B cell (primary cell): ENCODE measurements around the gene NDUFAF2. TPM values are rescaled to one million over a fixed set of nuclear protein-coding genes. Genes with fewer than 3 reads are reported as not detected.

Experiments
- ATAC-seq: fragments of 200-7000 bp; cut with Tn5 transposase; one replicate; pipeline ENCODE4 v1.10.0; 2021; ENCODE audit warnings: low read depth, mild to moderate bottlenecking, moderate number of reproducible peaks, moderate library complexity
- CTCF ChIA-PET: fragments of 350-600 bp; sonication (Branson Sonifier 250); formaldehyde crosslinking; loops from one replicate; lab custom pipeline; 2021; ENCODE audit warnings: antibody characterized with exemption, inconsistent platforms; lab: Charles Lee
- POLR2A ChIA-PET: fragments of 350-600 bp; sonication (Branson Sonifier 250); formaldehyde crosslinking; loops from one replicate; lab custom pipeline; 2021; ENCODE audit warnings: antibody characterized with exemption; lab: Charles Lee
- DNase-seq: peaks from one replicate; pipeline ENCODE4 v3.0.0; 2013
- H2AFZ ChIP-seq: 2 replicates; pipeline ENCODE4 v1.6.1; 2012; ENCODE audit warnings: mild to moderate bottlenecking, low read depth, low read length; ENCODE audit not compliant: insufficient read depth, poor library complexity, severe bottlenecking
- H3K27ac ChIP-seq, 2 donors: 1 replicate in 1 of 2; 2 replicates in 1 of 2; pipeline ENCODE4 v1.5.1; 2012 to 2013; ENCODE audit warnings: low read length in 2 of 2, mild to moderate bottlenecking in 2 of 2, moderate library complexity in 1 of 2
- H3K27me3 ChIP-seq, 4 experiments: fragments of 200-600 bp in 1 of 4; sonication (generic) in 1 of 4; replicated peaks in 1 of 4; 1 replicate in 2 of 4; 2 replicates in 2 of 4; pipeline versions ENCODE4 v1.6.1 to v1.7.0; 2013 to 2016; ENCODE audit warnings: low read length in 3 of 4, mild to moderate bottlenecking in 2 of 4, mixed read lengths in 1 of 4, moderate library complexity in 1 of 4; ENCODE audit not compliant: insufficient read depth in 4 of 4, control insufficient read depth in 3 of 4; ENCODE audit errors: control extremely low read depth in 1 of 4
- H3K36me3 ChIP-seq, 2 experiments: replicated peaks in 1 of 2; 1 replicate in 1 of 2; 2 replicates in 1 of 2; pipeline versions ENCODE4 v1.6.1 to v1.7.1; 2013; ENCODE audit warnings: low read length in 1 of 2; ENCODE audit not compliant: insufficient read depth in 2 of 2, control insufficient read depth in 1 of 2; ENCODE audit errors: control extremely low read depth in 1 of 2, extremely low read depth in 1 of 2
- H3K4me1 ChIP-seq, 2 donors: fragments of 200-600 bp in 1 of 2; sonication (generic) in 1 of 2; 1 replicate in 1 of 2; 2 replicates in 1 of 2; pipeline versions ENCODE4 v1.5.1 to v1.6.1; 2013 to 2017; ENCODE audit warnings: low read length in 2 of 2; ENCODE audit not compliant: control insufficient read depth in 2 of 2, insufficient read depth in 2 of 2
- H3K4me2 ChIP-seq: replicated peaks from 2 replicates; pipeline ENCODE3; 2012; ENCODE audit warnings: mild to moderate bottlenecking, low read depth, low read length; ENCODE audit not compliant: poor library complexity, severe bottlenecking
- H3K4me3 ChIP-seq, 5 experiments: fragments of 200-600 bp in 1 of 5; sonication (generic) in 1 of 5; 1 replicate in 3 of 5; 2 replicates in 2 of 5; pipeline versions ENCODE4 v1.5.1 to v1.7.0; 2011 to 2016; ENCODE audit warnings: low read length in 4 of 5, mild to moderate bottlenecking in 4 of 5, low read depth in 2 of 5, control low read depth in 1 of 5, moderate library complexity in 1 of 5; ENCODE audit not compliant: insufficient read depth in 1 of 5; ENCODE audit errors: control extremely low read depth in 1 of 5, extremely low read depth in 1 of 5
- H3K79me2 ChIP-seq: fragments of 200-600 bp; sonication (generic); one replicate; pipeline ENCODE4 v1.6.0; 2016; ENCODE audit warnings: low read length; ENCODE audit not compliant: control insufficient read depth, insufficient read depth
- H3K9ac ChIP-seq: fragments of 200-600 bp; sonication (generic); 2 replicates; pipeline ENCODE4 v1.6.1; 2017; ENCODE audit warnings: mild to moderate bottlenecking, low read length, moderate library complexity
- H3K9me3 ChIP-seq, 3 donors: one replicate each; pipeline versions ENCODE4 v1.6.1 to v1.7.1; 2013; ENCODE audit warnings: low read length in 2 of 3; ENCODE audit not compliant: control insufficient read depth in 2 of 3, insufficient read depth in 1 of 3; ENCODE audit errors: control extremely low read depth in 1 of 3
- H4K20me1 ChIP-seq: 2 replicates; pipeline ENCODE4 v1.6.0; 2012; ENCODE audit warnings: mild to moderate bottlenecking, low read length; ENCODE audit not compliant: insufficient read depth, control insufficient read depth, poor library complexity, severe bottlenecking
- H3K27ac Mint-ChIP-seq: one replicate; pipeline ENCODE4 v1.8.0; 2021; ENCODE audit warnings: mixed read lengths
- H3K27me3 Mint-ChIP-seq: one replicate; pipeline ENCODE4 v1.8.0; 2021; ENCODE audit warnings: mixed read lengths
- H3K4me1 Mint-ChIP-seq: one replicate; pipeline ENCODE4 v1.8.0; 2021; ENCODE audit warnings: mixed read lengths
- H3K4me3 Mint-ChIP-seq: one replicate; pipeline ENCODE4 v1.8.0; 2021; ENCODE audit warnings: mixed read lengths
- H3K9me3 Mint-ChIP-seq: one replicate; pipeline ENCODE4 v1.8.0; 2022; ENCODE audit warnings: mixed read lengths; ENCODE audit not compliant: insufficient read depth
- EZH2 ChIP-seq: IDR thresholded peaks from 2 replicates; pipeline ENCODE4 v1.6.1; 2012; ENCODE audit warnings: borderline replicate concordance, low read depth, mild to moderate bottlenecking, moderate library complexity, low read length; ENCODE audit not compliant: insufficient read depth, poor library complexity, severe bottlenecking
- WGBS: methylation state at CpG from one replicate; pipeline ENCODE4 v1.1.5; 2013; ENCODE audit warnings: missing lambda C conversion rate; ENCODE audit not compliant: insufficient coverage; 5-methylcytosine and 5-hydroxymethylcytosine counted together
- intact Hi-C: fragments of 100-400 bp; cut with micrococcal nuclease; formaldehyde crosslinking; loops from one replicate; pipeline ENCODE4 v1.10.0; 2022
- polyA plus RNA-seq: library from polyadenylated mRNA; depleted of rRNA; stranded (reverse); fragments of >200 nt; gene quantifications from 2 replicates; pipeline ENCODE4 v1.2.3, GENCODE V29; 2012
- total RNA-seq, 2 donors: library from RNA; stranded (reverse); fragments of 120-200 nt in 1 of 2; gene quantifications; 1 replicate in 1 of 2; 2 replicates in 1 of 2; pipeline versions ENCODE4 v1.2.3 to v1.2.4, GENCODE V29; 2013 to 2022
- TF ChIP-seq, protein P1 (sequence below): fragments of 200-600 bp; IDR thresholded peaks from one replicate; pipeline ENCODE4 v1.8.0; 2022; ENCODE audit warnings: antibody characterized with exemption, mild to moderate bottlenecking

The NDUFAF2 gene
- total and polyA plus RNA-seq, 2 donors (not counting 1 experiment from before 2014, with no cell fraction given) = 6.3 to 9.7 TPM

DNA sequence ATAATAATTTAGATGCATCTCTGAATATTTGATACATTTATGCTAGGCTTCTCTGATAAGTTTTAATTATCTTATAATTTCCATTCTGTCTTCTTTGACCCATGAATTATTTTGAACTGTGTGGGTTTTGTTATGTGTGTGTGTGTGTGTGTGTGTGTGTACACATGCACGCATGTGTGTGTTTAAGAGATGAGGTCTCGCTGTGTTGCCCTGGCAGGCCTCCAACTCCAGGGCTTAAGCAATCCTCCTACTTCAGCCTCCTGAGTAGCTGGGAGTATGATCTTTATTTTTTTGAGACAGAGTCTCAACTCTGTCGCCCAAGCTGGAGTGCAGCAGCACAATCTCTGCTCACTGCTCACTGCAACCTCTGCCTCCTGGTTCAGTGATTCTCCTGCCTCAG lies 75.4 kb downstream of the NDUFAF2 start:
- peaks cover 5% of the 10 kb centered on the region for H3K9me3 Mint-ChIP-seq
- CTCF ChIA-PET = interaction anchor here (0.9 kb wide), 1 partner anchor 10 kb away, joined by 4 read pairs; no protein-coding TSS in a partner anchor
- no peaks in the 10 kb centered on the region for H3K27me3 Mint-ChIP-seq
- H3K4me3 Mint-ChIP-seq = no peak overlapping the region
- intact Hi-C loops = no loop called here
- H3K27ac Mint-ChIP-seq = no peak overlapping the region
- no peak for ATAC-seq
- Histone ChIP-seq H3K4me3 (no peak overlapping the region), H3K4me1 (no peaks in the 10 kb centered on the region), H2AFZ (no peak overlapping the region), H3K27me3 (no peaks in the 10 kb centered on the region), H3K9ac (no peak overlapping the region), H3K36me3 (no peaks in the 10 kb centered on the region), H3K79me2 (no peaks in the 10 kb centered on the region), H4K20me1 (no peaks in the 10 kb centered on the region), H3K27ac (no peak overlapping the region), H3K4me2 (no peak overlapping the region), H3K9me3 (no peaks in the 10 kb centered on the region)
- no peaks in the 10 kb centered on the region for H3K4me1 Mint-ChIP-seq
- WGBS = no CpG with 5 or more reads among the region's 3 CpGs
- POLR2A ChIA-PET = no interaction called here
- TF ChIP-seq, protein P1, sequence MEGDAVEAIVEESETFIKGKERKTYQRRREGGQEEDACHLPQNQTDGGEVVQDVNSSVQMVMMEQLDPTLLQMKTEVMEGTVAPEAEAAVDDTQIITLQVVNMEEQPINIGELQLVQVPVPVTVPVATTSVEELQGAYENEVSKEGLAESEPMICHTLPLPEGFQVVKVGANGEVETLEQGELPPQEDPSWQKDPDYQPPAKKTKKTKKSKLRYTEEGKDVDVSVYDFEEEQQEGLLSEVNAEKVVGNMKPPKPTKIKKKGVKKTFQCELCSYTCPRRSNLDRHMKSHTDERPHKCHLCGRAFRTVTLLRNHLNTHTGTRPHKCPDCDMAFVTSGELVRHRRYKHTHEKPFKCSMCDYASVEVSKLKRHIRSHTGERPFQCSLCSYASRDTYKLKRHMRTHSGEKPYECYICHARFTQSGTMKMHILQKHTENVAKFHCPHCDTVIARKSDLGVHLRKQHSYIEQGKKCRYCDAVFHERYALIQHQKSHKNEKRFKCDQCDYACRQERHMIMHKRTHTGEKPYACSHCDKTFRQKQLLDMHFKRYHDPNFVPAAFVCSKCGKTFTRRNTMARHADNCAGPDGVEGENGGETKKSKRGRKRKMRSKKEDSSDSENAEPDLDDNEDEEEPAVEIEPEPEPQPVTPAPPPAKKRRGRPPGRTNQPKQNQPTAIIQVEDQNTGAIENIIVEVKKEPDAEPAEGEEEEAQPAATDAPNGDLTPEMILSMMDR = no peak
- TF ChIP-seq EZH2 = no peak
- no peak for DNase-seq

DNA sequence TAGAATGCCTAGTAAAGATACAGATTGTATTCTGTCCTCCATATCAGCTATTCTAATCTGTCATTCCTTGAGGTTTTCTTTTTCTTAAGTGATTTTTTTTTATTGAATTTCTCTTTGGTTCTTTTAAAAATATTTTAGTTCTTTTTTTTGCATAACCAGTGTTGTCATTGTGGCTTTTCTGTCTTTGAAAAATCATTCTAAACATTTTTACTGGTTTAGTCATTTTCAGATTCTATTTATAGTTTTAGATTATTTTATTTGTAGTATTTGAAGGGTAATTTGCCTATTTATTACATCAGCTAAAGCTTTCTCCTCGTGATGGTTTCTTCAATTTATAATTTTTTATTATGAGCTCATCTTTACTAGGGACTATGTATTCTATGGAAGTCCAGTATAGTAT lies 78.1 kb downstream of the NDUFAF2 start:
- no peak for DNase-seq
- Histone ChIP-seq H3K4me2 (no peak overlapping the region), H3K9ac (no peak overlapping the region), H2AFZ (no peak overlapping the region), H3K79me2 (no peaks in the 10 kb centered on the region), H3K27me3 (no peaks in the 10 kb centered on the region), H3K9me3 (no peaks in the 10 kb centered on the region), H3K36me3 (no peaks in the 10 kb centered on the region), H3K4me3 (no peak overlapping the region), H3K4me1 (no peaks in the 10 kb centered on the region), H4K20me1 (no peaks in the 10 kb centered on the region), H3K27ac (no peak overlapping the region)
- no peak for TF ChIP-seq EZH2
- TF ChIP-seq, protein P1 = no peak
- WGBS = no CpG with 5 or more reads among the region's 1 CpG
- Mint-ChIP-seq H3K9me3 (peaks cover 5% of the 10 kb centered on the region), H3K27ac (no peak overlapping the region), H3K4me3 (no peak overlapping the region), H3K4me1 (no peaks in the 10 kb centered on the region), H3K27me3 (no peaks in the 10 kb centered on the region)
- ChIA-PET POLR2A (no interaction called here), CTCF (interaction anchor here (0.6 kb wide), 1 partner anchor 61 kb away, joined by 3 read pairs; no protein-coding TSS in a partner anchor)
- ATAC-seq = no peak
- intact Hi-C loops = no loop called here
